HG02870 (cell line): ENCODE measurements around the gene SPOCK1.

ENCODE experiments used
- ATAC-seq: cut with Tn5 transposase; IDR thresholded peaks from one replicate; pipeline ENCODE4 v1.9.1; 2021; ENCODE audit warnings: mild to moderate bottlenecking, moderate library complexity; ENCODE audit not compliant: unreplicated experiment

The SPOCK1 gene

DNA sequence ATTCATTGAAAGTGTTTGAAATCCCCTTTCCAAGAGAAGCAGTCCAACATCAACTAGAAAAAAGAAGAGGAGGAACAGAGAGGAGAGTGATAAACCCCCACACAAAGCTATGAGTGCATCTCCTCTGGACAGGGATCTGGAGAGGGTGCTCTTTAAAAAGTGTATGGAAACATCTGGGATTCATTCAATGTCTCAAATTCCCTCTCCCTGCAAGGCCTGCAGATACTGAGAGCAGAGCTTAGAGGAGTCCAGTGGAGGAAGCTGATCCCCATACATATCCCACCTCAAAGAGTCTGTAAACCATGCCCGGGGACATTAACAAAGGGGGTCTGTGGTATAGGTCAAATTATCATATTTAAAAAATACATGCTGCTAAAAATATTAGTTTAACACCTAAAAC lies 2.2 kb downstream of the SPOCK1 start:
- no peak for ATAC-seq

DNA sequence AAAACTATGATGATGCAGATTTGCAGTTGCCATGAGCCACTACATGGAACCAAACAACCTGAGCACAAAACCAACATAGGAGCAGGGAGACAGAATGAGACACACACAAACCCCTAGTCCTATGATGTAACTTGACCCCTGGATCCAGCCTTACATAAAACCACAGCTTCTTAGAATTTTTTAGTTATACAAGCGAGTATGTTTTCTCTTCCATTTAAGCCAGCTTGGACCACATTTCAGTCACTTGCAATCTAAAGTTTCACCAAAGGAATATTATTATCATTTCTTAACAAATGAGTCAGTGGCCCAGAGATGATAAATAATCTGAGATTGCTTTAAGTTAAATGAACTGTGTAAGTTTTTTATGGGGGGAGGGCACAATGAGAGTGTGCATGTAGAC lies 6.8 kb downstream of the SPOCK1 start:
- no peak for ATAC-seq

- no peak for ATAC-seq
These were observed 8.0 kb downstream of the SPOCK1 start for GRCh38 chr5:137491121-137491520.

- ATAC-seq: no peak
These were observed 8.5 kb downstream of the SPOCK1 start for GRCh38 chr5:137490591-137490990.

DNA sequence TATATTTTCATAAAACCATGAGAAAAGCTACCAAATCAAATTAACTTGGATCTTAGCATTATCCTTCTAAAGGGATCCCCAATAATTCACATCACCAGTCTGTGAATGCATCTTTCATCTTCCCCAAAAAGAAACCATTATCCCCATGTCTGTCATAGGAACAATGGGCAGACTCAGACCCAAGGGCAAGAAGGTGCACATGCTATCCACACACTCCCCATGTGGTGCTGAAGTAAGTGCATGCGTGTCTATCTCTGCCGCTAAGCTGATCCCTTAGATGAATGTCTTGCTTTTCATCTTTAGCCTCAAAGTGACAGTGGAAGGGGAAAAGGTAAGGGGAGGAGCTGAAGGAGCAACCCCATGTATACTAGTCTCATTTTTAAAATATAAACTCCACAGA lies 10.2 kb downstream of the SPOCK1 start:
- no peak for ATAC-seq

DNA sequence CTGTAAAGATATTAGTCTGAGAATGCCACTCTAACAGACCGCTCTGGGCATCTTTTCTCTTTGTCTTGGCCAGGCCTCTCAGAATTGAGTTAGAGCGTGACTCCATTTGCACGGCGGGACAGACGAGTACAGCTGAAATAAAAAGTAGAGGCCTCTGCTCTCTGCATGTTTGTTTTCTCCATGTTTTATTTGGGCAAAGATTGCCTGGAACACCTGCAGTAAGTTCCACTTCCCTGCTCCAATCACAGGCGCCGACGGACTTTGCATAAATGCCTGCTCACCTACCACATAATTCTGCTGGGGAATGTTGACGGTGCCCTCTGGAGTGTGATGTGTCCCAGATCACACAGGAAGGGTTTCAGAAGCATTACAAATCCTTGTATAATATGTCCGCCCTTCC lies 10.6 kb downstream of the SPOCK1 start:
- no peak for ATAC-seq

DNA sequence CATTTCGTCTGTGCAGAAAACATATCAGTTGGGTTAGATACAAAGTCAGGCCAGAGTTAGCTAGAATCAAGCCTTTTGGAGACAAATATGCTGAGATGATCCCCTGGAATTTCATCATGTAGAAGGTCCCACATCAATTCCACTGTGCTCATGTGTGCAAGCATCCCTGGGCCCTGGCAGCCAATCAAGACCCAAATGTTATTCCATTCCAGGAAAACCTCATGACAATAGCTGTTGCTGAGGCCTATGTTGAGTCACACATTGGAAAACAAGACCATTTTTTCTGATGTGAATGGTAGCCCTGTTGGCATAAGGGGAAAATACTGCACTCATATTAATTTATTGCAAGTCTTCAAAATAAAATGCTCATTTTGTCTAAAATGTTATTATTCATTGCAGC lies 11.5 kb downstream of the SPOCK1 start:
- ATAC-seq: no peak

- no peak for ATAC-seq
These were observed 12.4 kb downstream of the SPOCK1 start for GRCh38 chr5:137486707-137487106.

DNA sequence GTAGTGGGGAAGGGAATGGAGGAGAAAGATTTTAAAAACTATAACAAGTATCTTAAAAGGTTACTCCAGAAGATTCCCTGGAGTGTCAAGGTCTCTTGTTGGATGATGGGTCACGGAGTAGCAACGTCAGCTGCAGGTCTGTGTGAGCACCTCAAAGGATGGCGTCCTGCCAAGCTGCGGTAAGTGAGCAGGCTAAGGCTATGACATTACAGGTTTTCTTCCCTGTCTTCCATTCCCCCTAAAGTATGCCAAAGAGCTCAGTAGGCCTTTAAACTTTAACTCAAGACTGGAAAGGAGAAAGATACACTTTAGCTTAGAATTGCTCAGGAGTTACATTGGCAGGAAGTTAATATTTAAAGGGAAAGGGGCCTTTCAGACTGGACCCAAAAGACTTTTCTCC lies 17.5 kb downstream of the SPOCK1 start:
- no peak for ATAC-seq

GRCh38 chr5:137478043-137478442 lies 21.1 kb downstream of the SPOCK1 start:
- no peak for ATAC-seq

- no peak for ATAC-seq
These were observed 28.3 kb downstream of the SPOCK1 start for GRCh38 chr5:137470921-137471220.

GRCh38 chr5:137470111-137470920 lies 28.8 kb downstream of the SPOCK1 start:
- no peak for ATAC-seq

- no peak for ATAC-seq
These were observed 32.2 kb downstream of the SPOCK1 start for GRCh38 chr5:137466889-137467288.

GRCh38 chr5:137465930-137466329 lies 33.2 kb downstream of the SPOCK1 start:
- no peak for ATAC-seq

DNA sequence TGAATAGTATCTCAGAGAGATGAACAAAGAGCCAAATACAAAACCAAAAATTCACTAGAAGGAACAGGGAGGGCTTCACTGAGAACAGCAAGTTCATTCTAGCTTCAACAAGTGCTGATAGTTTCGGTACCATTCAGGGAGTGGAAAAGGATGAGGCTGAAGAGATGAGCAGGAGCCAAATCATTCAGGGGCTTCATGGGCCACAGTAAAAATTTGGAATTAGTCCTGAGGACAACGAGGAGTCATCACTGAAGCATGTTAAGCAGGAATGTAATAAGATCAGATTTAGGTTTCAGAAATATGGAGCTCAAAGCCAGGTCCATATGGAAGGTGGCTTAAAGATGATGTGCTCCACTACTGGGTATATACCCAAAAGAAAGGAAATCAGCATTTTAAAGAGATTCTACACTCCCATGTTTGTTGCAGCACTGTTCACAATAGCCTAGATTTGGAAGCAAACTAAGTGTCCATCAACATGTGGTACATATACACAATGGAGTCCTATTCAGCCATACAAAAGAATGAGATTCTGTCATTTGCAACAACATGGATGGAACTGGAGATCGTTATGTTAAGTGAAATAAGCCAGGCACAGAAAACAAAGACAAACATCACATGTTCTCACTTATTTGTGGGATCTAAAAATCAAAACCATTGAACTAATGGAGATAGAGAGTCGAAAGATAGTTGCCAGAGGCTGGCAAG lies 36.2 kb downstream of the SPOCK1 start:
- no peak for ATAC-seq

- ATAC-seq: no peak
These were observed 36.9 kb downstream of the SPOCK1 start for GRCh38 chr5:137462265-137462590.

GRCh38 chr5:137461391-137462264 lies 37.5 kb downstream of the SPOCK1 start:
- ATAC-seq: no peak

DNA sequence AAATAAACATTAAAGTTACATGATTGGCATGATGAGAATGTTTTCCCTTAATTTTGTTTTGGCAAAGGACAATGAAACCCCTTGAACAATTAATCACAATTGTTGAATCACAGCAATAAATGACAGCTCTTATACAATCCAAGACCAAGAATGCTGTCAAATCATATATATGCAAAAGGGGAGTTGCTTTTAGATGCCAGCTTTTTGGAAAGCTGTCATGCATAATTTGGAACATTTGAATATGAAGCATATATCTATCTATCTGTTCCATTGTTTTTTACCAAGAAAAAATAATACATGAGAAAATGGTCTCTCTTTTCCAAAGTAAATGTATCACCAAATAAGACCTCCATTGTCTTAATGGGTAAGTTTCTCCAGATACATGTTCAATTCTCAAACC lies 44.5 kb downstream of the SPOCK1 start:
- ATAC-seq: no peak

DNA sequence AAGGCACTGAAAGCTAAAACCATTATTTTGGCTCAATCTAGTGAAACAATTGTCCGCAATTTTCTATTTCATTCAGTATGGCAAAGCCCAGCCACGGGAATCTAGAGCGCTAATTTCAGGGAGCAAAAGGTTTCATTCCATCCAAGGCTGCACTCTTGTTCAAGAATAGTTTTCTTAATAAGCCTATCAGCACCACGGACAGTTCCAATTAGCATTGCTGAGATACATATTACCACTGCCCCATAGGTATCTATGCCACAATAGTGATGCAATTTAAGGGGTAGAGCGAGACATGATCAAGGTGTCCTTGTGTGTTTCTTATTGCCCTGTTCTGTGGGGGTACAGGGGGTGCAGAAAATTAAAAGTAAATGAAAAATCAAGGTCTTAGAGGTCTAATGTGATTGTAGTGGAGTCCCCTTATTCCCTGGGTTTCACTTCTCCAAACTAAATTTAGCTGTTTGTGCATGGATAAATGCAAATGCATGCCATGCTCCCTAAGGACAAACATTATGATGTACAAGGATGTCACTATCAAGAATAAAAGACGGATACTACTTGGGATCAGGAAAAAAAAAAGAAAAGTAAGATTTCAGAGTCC lies 45.5 kb downstream of the SPOCK1 start:
- no peak for ATAC-seq

DNA sequence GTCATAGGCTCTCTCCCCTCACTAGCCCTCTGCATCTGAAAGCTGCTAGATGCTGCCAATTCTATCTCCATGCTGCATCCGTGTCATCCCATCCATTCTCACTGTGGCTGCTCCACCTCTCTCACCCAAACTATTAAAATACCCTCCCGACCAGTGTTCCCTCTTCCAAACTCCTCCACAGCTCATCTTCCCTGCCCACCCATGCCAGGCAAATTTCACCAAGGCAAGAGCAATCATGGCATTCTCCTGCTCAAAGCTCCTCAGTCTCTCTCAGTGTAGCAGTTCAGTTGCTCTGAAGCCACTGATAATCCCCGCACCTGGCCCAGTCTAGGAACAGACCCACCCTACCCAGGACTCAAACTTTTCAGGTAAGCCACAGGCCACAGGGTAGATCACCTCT lies 48.4 kb downstream of the SPOCK1 start:
- ATAC-seq: no peak

DNA sequence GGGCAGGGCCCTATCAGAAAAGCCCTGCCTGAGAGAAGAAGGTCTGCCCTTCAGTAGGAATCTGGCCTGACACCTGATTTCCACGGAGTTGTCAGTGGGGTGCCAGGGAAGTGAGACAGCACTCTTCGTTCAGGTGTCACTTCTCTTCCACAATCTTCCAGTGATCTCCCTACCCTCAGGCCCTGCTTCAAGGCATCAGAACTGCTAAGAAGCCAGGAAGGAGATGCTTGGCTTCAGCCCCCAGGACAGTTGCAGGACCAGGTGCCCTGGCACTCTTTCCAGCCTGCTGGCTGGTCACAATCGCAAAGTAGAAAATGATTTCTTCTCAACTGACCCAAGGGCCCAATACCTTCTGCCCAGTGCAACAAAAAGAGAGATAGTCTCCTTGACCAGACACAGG lies 50.3 kb downstream of the SPOCK1 start:
- no peak for ATAC-seq
